SU-DHL-6 (cell line): Measurements from ENCODE around the gene PKD2.

Experiments
- EZH2phosphoT487 ChIP-seq: fragments of 200-600 bp; sonication (generic), shearing (Covaris generic); conservative IDR thresholded peaks from 2 replicates; pipeline ENCODE4 v1.6.1; 2018; ENCODE audit warnings: mild to moderate bottlenecking, antibody characterized with exemption, low read length, moderate library complexity, mixed read lengths
- TF ChIP-seq, protein P1 (sequence below): fragments of 200-600 bp; sonication (generic); IDR thresholded peaks from one replicate; pipeline ENCODE4 v1.5.1; 2017; ENCODE audit warnings: antibody characterized with exemption, mild to moderate bottlenecking, low read length, moderate library complexity; ENCODE audit not compliant: insufficient read depth, poor library complexity, severe bottlenecking

GRCh38 chr4:87982036-87982435, 25.4 kb upstream of the PKD2 start:
- TF ChIP-seq, protein P1, sequence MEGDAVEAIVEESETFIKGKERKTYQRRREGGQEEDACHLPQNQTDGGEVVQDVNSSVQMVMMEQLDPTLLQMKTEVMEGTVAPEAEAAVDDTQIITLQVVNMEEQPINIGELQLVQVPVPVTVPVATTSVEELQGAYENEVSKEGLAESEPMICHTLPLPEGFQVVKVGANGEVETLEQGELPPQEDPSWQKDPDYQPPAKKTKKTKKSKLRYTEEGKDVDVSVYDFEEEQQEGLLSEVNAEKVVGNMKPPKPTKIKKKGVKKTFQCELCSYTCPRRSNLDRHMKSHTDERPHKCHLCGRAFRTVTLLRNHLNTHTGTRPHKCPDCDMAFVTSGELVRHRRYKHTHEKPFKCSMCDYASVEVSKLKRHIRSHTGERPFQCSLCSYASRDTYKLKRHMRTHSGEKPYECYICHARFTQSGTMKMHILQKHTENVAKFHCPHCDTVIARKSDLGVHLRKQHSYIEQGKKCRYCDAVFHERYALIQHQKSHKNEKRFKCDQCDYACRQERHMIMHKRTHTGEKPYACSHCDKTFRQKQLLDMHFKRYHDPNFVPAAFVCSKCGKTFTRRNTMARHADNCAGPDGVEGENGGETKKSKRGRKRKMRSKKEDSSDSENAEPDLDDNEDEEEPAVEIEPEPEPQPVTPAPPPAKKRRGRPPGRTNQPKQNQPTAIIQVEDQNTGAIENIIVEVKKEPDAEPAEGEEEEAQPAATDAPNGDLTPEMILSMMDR, result no peak
- no peak for TF ChIP-seq EZH2phosphoT487
